OCI-LY3 (cell line): ENCODE measurements around the gene SRSF7.

ENCODE experiments used
- CTCF ChIP-seq: fragments of 200-600, 300-600 bp; sonication (generic); IDR thresholded peaks from 2 replicates; pipeline ENCODE4 v1.5.1; 2014; ENCODE audit warnings: antibody characterized with exemption, low read length, low read depth
- EZH2phosphoT487 ChIP-seq: fragments of 200-600 bp; shearing (Covaris generic); IDR thresholded peaks from 2 replicates; pipeline ENCODE4 v1.6.1; 2018; ENCODE audit warnings: antibody characterized with exemption, mixed run types, low read depth

GRCh38 chr2:38788306-38788705 is 37.1 kb upstream of the SRSF7 start:
- no peak for TF ChIP-seq CTCF
- TF ChIP-seq EZH2phosphoT487, result no peak
